WERI-Rb-1 (cell line): ENCODE measurements around the gene FGF23.

Source experiments
- DNase-seq: peaks from one replicate; pipeline ENCODE4 v3.0.0-alpha.2; 2020
- H3K27ac ChIP-seq: fragments of 250-450 bp; sonication (Bioruptor Pico); 2 replicates; pipeline ENCODE4 v1.5.1; 2020; ENCODE audit warnings: mild to moderate bottlenecking, moderate library complexity
- H3K27me3 ChIP-seq: fragments of 250-450 bp; sonication (Bioruptor Pico); 2 replicates; pipeline ENCODE4 v1.5.1; 2021; ENCODE audit warnings: mild to moderate bottlenecking, low read depth, moderate library complexity; ENCODE audit not compliant: insufficient read depth, severe bottlenecking
- H3K36me3 ChIP-seq: fragments of 250-450 bp; sonication (Bioruptor Pico); 2 replicates; pipeline ENCODE4 v1.5.1; 2020; ENCODE audit warnings: mild to moderate bottlenecking, moderate library complexity
- H3K4me3 ChIP-seq: 2 replicates; pipeline ENCODE4 v1.5.1; 2011; ENCODE audit warnings: low read depth, mild to moderate bottlenecking, control low read depth, low read length
- H3K9me3 ChIP-seq: fragments of 250-450 bp; sonication (Bioruptor Pico); 2 replicates; pipeline ENCODE4 v1.5.1; 2021; ENCODE audit warnings: mild to moderate bottlenecking, moderate library complexity; ENCODE audit not compliant: severe bottlenecking
- CTCF ChIP-seq: IDR thresholded peaks from 2 replicates; pipeline ENCODE4 v1.5.1; 2011; ENCODE audit warnings: low read depth, mild to moderate bottlenecking, control low read depth, inconsistent platforms, low read length

Gene FGF23

DNA sequence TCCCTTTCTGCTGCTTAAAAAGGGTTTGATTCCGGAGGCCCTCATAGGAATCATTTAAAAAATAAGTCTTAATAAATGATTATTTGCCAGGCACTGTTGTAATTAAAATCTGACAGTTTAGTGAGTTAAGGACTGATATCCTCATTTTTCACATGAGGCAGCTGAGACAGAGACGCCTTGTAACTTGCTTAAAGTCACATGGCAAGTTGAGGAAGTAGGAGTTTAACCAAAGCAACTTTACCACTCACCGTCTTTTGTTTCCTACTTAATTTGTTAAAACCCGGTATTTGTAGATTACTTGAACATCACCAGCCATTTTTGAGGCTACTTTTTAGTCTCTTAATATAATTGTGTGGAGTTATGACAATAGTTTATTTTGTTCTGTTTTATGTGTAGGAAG, 56.1 kb downstream of the FGF23 start:
- Histone ChIP-seq H3K27ac (no peak overlapping the region), H3K36me3 (peaks cover 34% of the 10 kb centered on the region), H3K9me3 (no peaks in the 10 kb centered on the region), H3K27me3 (no peaks in the 10 kb centered on the region), H3K4me3 (no peak overlapping the region)
- no peak for DNase-seq
- no peak for TF ChIP-seq CTCF

DNA sequence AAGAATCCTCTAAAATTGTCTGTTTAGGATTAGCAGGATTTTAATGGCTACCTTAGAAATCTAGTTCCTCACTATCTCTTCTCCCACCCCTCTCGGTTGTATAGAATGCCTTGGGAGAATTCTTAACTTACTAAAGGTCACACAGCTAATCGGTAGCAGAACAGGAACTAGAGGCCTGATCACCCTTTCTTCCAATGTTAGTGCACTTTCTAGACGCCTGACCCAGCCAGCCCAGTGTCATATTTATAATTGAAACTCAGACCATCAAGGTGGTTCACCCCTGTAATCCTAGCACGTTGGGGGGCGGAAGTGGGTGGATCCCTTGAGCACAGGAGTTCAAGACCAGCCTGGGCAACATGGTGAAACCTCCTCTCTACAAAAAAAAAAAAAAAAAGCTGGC, 56.8 kb downstream of the FGF23 start:
- Histone ChIP-seq H3K4me3 (peak overlapping the region; percentile 86), H3K27ac (peak overlapping the region; percentile 94), H3K27me3 (no peaks in the 10 kb centered on the region), H3K9me3 (no peaks in the 10 kb centered on the region), H3K36me3 (peaks cover 27% of the 10 kb centered on the region)
- DNase-seq: no peak
- no peak for TF ChIP-seq CTCF

GRCh38 chr12:4320853-4321701, 58.4 kb downstream of the FGF23 start, which contains the start of gene TIGAR:
TIGAR (plus strand) TSS chr12:4321213; CDS start chr12:4321272, 59 bp downstream.
- H3K27ac ChIP-seq: peak within 1 kb of the TSS; percentile 94
- H3K36me3 ChIP-seq: peaks cover 24% of the 10 kb centered on the region
- peak; percentile 93 for DNase-seq
- H3K4me3 ChIP-seq: peak within 1 kb of the TSS; percentile 86
- no peaks in the 10 kb centered on the region for H3K27me3 ChIP-seq
- TF ChIP-seq CTCF: no peak
- H3K9me3 ChIP-seq: no peaks in the 10 kb centered on the region

GRCh38 chr12:4320497-4320852, 59.0 kb downstream of the FGF23 start:
- peak overlapping the region; percentile 86 for H3K27ac ChIP-seq
- DNase-seq: peak; percentile 30
- TF ChIP-seq CTCF: no peak

More at GRCh38 chr12:4320497-4320852, 59.0 kb downstream of the FGF23 start:
- peaks cover 19% of the 10 kb centered on the region for H3K36me3 ChIP-seq
- H3K4me3 ChIP-seq: peak overlapping the region; percentile 65
- no peaks in the 10 kb centered on the region for H3K9me3 ChIP-seq
- H3K27me3 ChIP-seq: no peaks in the 10 kb centered on the region
